Mesenteric fat pad (tissue), 1 donor: ENCODE results near the gene ECEL1. TPM values are rescaled to one million over a fixed set of nuclear protein-coding genes. Genes with fewer than 3 reads are reported as not detected.

Experiments used
- DNase-seq: peaks from one replicate; pipeline ENCODE4 v3.0.0-alpha.2; 2020; ENCODE audit warnings: low spot score
- total RNA-seq: library from RNA; stranded (reverse); fragmentation: NEBNext Ultra II Directional; extraction: Animal tissue kit (Norgen Biotek cat#: 25700); gene quantifications from one replicate; pipeline ENCODE4 v1.2.1, GENCODE V29; 2021
- donor health status: DM: yes; HTN: yes; CAD: no.

The ECEL1 gene
- total RNA-seq, 1 donor from 2014 or later = 0.35 TPM

DNA sequence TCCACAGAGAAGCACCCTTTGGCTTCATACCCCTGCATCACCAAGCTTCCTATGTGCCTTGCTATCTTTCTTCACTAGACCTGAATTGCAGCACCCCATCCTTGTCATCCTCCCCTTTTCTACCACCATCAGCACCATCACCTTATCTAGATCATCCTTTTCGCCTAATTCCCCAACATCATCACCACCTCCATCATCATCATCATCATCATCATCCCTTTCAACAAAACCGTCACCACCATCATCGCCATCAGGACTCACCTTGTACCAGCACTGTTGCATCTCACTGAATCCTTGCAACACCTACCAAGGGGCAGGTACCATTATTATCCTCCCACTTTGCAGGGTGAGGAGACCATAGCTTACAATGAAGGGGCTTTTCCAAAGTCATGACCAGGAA lies 10.8 kb upstream of the ECEL1 start:
- no peak for DNase-seq

- DNase-seq = no peak
These were observed 9.7 kb upstream of the ECEL1 start for GRCh38 chr2:232497348-232497747.

GRCh38 chr2:232496501-232497270 lies 9.1 kb upstream of the ECEL1 start:
- no peak for DNase-seq

- DNase-seq = no peak
These were observed 7.7 kb upstream of the ECEL1 start for GRCh38 chr2:232495292-232495691.

DNA sequence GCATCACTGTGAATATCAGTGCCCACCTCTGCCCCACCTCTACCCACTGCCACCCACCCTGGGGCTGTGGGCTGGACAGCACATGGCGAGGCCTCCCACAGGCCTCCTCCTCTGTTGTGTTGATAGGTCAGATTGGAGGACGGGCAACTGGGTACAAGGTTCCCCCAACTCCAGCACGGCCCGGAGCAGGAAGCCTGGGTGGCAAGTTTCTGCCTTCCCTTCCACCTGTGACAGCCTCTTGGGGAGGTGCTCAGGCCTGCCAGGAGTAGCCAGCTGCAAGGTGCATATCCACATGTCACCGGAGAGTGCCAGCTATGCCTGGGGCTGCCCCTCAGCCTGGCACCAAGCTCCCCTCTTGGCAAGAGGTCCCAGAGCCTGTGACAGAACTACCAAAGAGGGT lies 6.9 kb upstream of the ECEL1 start:
- DNase-seq = no peak

- no peak for DNase-seq
These were observed 6.3 kb upstream of the ECEL1 start for GRCh38 chr2:232493701-232494474.

- DNase-seq = no peak
These were observed 5.5 kb upstream of the ECEL1 start for GRCh38 chr2:232492963-232493700.

- no peak for DNase-seq
These were observed 4.7 kb upstream of the ECEL1 start for GRCh38 chr2:232492236-232492848.

- no peak for DNase-seq
These were observed 3.6 kb upstream of the ECEL1 start for GRCh38 chr2:232491139-232491780.

DNA sequence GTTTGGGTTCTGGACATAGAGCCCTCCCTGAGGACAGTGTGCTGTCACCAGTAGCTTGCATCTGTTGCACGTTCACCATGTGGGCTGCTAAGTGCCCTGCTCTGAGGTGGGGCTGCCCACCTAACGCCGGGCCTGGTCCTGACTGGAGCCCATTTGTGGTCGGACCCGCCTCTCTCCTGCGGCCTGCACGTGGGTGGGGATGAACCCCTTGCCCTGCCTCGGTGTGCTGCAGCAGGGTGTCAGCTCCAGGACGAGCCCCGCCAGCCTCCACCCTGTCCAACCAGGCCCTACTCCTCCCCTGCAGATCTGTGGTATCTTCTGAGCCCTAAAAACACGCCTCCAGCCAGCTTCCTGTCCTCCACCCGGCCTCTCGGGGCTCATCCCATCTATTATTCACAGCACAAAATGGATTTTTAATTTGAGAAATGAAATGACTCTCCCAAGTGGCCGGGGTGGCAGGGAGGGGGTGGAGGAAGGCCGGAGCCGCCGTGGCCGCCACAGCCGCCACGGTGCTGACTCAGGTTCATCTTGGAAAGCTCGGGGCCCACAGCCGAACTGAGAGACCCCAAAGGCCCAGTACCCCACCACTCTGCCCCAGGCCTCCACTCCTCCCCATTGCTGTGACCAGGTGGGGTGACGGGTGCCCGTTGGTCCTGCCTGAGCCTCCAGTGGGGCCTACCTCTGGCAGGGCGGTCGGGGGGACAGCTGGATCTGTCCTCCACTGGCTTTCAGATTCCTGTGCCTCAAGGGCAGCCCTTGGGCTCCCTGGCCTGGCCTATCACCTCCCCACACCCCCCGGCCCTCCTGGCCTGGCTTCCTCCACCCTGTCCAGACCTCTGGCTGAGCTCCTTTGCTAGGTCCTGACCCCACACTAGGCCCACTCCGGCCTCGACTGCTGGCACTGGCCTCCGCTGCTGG lies 2.8 kb upstream of the ECEL1 start:
- no peak for DNase-seq

DNA sequence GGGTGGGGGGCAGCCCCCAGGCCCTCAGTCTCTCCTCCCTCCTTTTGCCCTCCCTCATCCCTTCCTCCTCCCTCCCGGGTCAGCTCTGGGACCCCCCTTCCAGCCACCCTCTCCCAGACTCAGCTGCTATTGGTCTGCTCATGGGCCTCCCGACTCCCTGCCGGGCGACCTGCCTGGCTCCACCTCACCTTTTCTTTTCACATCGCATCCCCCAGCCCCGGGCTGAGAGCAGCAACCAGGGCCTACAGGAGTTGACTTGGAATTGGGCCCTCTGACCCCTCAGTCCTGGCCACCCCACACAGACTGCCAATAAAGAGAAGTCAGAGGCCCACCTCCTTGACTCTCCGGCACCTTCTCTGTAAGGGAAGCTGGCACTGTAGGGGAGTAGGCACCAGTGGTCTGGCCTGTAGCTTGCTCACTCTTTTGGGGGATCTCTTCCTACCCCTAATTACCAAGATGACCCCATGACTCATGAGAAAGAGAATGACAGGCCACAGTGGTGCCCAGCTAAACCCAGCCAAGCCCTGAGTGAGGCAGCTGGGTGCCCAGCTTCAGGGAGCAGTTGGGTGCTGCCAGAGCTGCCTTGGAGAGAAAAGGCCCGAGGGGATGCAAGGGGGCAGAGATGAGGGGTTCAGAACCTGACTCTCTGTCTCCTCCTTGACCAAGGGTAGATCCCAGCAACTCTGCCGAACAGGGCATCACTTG lies 2.0 kb upstream of the ECEL1 start:
- no peak for DNase-seq

GRCh38 chr2:232488721-232489300 lies 1.2 kb upstream of the ECEL1 start:
- no peak for DNase-seq

- DNase-seq = no peak
These were observed 570 bp upstream of the ECEL1 start for GRCh38 chr2:232488097-232488711.

GRCh38 chr2:232486558-232487384 lies 863 bp downstream of the ECEL1 start:
- no peak for DNase-seq

DNA sequence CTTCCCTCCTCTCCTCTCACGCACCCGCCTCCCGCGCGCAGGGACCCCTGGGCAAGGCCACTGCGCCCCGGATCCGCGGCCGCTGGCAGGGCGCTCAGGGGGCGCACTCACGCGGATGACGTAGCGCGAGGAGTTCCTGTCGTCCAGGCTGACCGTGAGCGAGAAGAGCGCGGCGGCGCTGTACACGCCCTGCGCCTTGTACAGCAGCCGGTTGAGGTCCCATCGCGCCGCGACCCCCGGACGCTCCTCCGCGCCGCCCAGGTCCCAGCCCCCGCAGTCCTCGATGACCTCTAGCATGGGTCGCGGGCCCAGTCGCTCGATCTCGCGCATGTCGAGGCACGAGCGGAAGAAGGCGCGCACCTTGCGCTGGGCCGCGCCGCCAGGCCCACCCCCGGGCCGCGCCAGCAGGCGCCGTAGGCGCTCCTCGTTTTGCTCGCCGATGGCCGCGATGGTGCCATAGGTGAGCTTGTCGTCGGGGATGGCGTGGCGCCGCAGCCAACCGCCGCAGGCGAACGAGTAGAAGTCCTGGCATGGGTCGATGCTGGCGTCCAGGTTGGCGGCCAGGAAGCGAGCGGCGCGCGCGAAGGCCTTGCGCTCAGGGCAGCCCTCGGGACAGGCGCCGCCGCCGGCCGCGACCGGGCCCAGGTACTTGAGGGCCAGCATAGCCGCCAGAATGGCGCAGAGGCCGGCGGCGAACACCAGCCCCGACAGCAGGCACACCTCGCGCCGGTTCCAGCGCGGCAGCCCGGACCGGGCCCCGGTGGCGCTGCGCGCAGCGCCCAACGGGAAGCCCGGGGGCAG lies 1.7 kb downstream of the ECEL1 start:
- DNase-seq = no peak

DNA sequence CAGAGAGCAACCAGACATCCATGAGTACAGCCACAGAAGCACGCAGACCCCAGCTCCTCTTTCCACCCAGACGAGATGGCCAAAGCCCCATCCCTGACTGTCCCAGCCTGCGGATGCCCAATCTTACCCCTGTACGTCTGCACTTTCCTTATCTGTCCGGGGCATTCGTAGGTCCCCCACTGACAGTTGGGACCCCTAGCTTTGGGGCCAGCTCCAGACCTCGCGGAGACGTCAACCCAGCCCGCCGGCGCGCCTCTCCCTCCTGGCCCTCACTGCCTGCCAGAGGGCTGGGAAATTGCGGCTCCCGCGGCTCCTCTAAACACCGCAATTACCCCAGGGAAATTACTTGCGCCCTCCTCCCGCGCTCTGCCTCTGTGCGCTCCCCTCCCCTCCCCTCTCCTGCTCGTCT lies 2.3 kb downstream of the ECEL1 start:
- DNase-seq = peak; percentile 77
